HS-27A (cell line): ENCODE data around the gene SNRNP48.

ENCODE experiments used
- DNase-seq: peaks from one replicate; pipeline ENCODE4 v3.0.0-alpha.2; 2012; ENCODE audit warnings: low read depth, missing footprints

SNRNP48 gene

DNA sequence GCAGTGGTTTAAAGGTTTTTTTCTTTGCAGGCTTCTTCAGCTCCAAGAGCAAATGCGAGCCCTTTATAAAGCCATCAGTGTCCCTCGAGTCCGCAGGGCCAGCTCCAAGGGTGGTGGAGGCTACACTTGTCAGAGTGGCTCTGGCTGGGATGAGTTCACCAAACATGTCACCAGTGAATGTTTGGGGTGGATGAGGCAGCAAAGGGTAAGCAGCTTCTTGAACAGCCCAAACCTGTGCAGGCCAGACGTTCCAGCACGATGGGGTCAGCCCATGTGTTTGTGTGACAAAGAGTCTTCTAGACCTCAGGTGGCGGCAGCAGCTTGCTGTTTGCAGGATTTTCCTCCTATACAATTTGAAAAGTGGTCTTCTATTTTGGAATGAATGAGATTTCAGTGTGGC is 30.8 kb upstream of the SNRNP48 start:
- DNase-seq = no peak

DNA sequence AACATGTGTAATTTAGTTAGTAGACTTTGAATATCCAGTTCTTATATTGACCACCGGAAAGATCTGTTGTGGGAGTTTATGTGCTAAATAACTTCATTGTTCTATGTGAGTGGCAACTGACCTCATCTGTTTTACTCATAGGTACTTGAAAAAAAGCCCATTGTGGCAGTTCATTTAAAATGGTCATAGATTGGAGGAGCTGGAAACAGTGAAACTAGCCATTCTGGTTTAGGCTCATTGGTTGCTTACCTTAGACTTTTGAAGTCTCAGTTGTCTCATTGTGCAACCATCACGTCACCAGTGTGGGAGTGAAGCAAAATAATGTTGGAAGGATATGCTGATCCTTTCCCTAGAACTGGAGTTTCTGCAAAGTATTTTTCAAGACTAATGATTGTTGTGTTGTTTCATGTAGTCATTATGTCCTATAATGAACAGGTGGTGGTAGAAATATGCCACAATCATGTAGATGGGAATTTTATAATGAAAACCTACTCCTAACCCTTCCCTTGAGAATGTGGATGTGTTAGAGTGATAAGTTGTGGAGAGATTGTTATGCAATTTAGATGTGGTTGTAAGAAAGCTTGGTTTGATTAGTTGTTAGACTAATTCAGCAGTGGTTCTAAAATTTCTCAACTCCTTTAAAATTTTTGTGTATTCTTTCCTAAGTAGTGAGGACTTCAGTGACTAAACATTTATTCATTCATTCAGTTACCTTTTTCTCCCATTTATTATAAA is 30.2 kb upstream of the SNRNP48 start:
- DNase-seq = no peak

DNA sequence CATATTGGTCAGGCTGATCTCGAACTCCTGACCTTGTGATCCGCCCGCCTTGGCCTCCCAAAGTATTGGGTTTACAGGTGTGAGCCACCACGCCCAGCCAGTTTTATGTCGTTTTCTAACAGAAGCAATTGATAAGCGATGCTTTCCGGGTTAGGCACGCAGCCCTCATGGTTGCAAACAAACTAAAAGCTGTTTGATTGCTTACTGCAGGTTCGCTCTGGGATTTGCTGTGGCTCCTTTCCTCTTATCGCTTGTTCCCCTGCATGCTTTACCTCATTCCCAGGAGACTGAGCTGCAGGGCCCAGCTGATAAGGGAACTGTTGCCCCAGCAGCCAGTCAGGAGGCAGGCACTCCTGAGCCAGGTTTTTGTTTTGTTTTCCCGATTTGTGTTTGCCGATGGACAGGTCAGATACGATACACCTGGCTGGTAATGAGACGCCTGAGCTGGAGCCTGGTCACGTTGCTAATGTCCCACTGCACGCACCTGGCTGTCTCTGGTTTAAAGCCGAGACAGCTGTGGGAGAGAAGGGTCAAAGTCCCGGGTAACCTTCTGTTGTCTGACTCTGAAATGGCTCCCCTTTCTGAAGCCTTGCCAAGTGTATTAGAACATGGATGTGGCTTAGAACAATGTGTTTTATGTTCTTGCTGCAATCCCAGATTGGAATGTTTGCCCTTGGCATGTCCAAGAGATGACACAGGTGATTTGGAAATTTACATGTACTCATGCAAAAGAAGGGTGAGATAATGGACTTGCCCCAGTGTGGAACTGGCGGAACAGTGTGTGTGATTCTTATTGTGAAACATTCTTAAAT is 28.6 kb upstream of the SNRNP48 start:
- no peak for DNase-seq

DNA sequence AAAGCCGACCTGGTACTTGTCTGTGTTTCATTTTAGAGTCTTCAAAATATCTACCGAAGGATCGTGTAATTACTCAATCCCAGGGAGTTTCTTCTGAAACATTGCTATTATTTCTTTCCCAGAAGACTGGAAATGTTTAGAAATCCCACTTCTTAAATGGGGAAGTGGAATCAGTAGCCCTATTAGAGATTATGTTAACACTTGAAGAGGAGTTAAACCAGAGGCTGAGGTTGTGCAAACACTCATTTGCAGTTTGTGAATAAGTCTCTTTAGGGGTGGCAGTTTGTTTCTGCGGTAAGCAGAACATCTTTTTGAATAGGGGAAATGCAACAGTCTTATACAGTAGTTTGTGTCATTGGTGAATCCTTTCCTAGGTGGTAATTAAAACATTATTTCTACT is 27.2 kb upstream of the SNRNP48 start:
- DNase-seq = no peak

DNA sequence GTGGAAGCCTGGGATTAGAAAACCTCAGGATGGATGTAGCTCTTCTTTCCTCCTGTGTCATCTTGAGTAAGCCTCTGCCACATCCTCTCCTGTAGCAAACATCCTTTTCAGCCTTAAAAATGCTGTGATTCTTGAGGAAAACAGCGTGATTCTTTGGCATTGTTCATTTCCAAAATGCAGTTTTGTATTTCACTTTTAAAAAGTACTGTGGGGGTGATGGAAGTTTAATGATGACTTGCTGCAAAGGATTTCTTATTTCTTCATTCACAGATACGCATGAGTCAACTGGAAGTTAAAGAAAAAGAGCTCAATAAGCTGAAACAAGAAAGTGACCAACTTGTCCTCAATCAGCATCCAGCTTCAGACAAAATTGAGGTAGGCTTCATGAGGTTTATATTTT is 23.9 kb upstream of the SNRNP48 start:
- no peak for DNase-seq

DNA sequence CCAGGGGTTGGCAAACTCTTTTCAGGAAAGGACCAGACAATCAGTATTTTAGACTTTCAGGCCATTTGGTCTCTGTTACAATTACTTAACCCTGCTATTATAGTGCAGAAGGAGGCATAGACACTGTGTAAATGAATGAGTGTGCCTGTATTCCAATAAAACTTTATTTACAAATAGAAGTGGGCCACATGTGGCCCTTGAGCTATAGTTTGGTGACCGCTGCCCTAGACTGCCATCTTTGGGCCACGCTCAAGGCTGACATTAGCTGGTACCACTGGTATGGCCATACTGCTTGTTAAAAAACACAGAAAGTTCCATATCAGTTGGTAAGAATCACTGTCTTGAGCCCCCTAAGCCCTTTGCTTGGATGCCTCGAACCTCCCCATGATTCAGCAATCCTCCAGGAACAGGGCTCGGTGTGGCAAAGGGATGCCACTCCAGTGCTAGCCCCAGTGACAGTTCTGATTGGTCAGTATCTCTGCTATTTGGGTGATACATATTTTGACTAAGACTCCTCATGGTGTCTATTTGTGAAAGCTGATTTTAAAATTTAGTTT is 23.3 kb upstream of the SNRNP48 start:
- no peak for DNase-seq

DNA sequence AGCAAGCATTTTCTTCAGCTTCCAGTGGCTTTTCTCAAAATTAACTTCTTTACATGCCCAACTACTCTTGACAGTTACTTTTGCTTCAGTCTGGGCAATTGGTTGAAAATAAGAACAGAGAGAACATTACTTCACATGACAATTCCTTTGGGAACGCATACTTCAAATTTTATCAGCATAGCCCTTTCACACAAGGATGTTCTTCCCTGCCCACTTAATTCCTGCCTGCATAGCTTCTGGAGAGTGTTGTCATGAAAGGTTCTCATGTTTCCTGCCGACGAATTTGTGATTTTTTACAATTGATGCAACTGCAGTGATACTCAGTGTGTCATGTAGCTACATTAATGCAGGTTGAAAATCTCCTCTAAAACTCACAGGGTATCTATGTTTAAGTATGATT is 22.0 kb upstream of the SNRNP48 start:
- DNase-seq = no peak

DNA sequence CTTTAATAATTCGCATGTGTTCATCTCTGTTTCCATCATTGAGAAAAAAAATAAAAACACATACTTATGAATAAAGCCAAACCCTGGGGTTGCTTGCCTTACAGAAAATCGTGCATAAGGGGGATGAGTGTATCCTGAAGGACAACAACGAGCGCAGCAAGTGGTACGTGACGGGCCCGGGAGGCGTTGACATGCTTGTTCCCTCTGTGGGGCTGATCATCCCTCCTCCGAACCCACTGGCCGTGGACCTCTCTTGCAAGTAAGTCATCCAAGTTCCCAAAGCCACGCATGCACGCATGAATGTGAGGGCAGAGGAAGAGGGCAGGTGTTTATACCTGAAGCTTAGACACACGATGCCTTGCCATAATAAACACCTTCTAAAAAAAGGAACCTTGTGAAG is 20.9 kb upstream of the SNRNP48 start:
- DNase-seq = no peak

DNA sequence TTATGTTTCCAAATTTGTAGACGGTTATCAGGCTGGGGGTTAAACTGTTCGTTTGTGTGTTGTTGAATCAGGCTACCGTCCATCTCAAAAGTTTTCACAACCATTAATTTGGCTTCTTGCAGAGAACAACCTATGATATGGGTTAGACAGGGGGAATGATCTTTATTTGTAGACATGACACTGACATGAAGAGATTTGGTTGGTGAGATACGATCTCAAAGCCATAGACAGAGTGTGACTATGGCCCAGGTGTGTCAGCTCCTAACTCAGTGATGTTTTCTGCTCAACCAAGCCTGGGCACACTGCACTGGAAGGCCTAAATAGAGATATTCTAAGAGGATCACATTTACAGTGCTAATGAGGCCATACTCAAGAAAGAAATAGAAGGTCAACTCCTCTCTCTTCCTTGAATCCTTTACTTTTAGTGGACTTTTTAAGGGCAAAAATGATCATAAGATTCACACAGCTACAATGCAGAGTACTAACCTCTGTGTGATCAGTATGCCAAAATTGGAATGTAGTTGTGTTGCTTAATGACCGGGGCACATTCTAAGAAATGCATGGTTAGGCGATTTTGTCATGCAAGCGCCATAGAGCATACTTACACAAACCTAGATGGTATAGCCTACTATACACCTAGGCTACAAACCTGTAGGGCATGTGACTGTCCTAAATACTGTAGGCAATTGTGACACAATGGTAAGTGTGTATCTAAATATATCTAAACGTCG is 17.6 kb upstream of the SNRNP48 start:
- DNase-seq = no peak

DNA sequence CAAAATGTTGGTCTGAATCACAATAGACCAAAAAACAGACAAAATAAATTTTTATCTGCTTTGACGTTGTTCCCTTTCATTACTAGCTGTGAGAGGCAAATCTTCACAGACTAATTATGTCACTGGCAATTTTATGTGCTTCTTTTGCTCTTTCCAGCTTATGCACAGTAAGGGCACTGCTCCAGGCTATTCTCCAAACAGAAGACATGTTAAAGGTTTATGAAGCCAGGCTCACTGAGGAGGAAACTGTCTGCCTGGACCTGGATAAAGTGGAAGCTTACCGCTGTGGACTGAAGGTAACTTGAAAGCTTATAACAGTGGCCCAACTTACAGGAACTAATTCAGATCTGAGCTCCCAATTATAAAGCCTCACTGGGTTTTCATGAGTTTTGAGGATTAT is 15.5 kb upstream of the SNRNP48 start:
- no peak for DNase-seq

DNA sequence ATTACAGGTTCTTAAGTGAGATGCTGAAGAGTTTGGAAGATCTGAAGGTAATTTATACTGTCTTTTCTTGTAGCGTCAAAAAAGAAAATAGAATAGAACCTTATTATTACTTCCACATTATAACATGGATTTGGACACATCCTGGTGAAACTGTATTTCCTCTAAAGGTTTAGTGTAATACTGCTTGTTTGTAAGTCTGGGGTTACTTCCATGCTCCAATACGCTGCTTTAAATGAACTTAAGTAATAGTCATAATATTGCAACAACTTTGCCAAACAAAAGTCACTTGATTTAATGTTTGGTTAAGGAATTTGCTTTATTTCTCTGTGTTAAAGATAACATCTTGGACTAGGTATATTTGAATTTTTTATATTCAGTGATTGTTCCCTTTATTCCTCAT is 11.5 kb upstream of the SNRNP48 start:
- no peak for DNase-seq

DNA sequence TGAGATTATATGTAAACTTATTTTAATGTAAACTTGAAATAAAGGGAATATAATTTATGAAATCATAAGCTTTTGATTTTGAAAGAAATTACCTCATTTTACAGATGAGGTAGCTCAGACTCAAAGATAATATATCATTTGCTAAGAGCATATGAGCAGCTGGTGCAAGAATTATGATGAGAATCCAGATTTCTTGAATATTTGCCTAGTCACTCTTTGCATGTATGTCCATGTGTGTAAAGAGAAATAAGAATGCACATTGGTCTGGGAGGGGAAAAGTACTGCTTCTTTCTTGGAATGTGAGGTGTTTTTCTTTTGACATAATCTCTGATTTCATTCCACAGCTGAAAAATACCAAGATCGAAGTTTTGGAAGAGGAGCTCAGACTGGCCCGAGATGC is 11.1 kb upstream of the SNRNP48 start:
- DNase-seq = no peak

DNA sequence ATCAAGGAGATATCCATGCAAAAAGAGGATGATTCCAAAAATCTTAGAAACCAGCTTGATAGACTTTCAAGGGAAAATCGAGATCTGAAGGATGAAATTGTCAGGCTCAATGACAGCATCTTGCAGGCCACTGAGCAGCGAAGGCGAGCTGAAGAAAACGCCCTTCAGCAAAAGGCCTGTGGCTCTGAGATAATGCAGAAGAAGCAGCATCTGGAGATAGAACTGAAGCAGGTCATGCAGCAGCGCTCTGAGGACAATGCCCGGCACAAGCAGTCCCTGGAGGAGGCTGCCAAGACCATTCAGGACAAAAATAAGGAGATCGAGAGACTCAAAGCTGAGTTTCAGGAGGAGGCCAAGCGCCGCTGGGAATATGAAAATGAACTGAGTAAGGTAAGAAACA is 10.1 kb upstream of the SNRNP48 start:
- DNase-seq = no peak

DNA sequence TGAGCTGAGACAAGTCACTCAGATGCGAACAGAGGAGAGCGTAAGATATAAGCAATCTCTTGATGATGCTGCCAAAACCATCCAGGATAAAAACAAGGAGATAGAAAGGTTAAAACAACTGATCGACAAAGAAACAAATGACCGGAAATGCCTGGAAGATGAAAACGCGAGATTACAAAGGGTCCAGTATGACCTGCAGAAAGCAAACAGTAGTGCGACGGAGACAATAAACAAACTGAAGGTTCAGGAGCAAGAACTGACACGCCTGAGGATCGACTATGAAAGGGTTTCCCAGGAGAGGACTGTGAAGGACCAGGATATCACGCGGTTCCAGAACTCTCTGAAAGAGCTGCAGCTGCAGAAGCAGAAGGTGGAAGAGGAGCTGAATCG is 9.5 kb upstream of the SNRNP48 start:
- DNase-seq = no peak

DNA sequence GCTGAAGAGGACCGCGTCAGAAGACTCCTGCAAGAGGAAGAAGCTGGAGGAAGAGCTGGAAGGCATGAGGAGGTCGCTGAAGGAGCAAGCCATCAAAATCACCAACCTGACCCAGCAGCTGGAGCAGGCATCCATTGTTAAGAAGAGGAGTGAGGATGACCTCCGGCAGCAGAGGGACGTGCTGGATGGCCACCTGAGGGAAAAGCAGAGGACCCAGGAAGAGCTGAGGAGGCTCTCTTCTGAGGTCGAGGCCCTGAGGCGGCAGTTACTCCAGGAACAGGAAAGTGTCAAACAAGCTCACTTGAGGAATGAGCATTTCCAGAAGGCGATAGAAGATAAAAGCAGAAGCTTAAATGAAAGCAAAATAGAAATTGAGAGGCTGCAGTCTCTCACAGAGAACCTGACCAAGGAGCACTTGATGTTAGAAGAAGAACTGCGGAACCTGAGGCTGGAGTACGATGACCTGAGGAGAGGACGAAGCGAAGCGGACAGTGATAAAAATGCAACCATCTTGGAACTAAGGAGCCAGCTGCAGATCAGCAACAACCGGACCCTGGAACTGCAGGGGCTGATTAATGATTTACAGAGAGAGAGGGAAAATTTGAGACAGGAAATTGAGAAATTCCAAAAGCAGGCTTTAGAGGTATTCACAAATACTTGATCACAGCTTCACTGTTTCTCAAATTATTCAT is 8.9 kb upstream of the SNRNP48 start:
- no peak for DNase-seq

DNA sequence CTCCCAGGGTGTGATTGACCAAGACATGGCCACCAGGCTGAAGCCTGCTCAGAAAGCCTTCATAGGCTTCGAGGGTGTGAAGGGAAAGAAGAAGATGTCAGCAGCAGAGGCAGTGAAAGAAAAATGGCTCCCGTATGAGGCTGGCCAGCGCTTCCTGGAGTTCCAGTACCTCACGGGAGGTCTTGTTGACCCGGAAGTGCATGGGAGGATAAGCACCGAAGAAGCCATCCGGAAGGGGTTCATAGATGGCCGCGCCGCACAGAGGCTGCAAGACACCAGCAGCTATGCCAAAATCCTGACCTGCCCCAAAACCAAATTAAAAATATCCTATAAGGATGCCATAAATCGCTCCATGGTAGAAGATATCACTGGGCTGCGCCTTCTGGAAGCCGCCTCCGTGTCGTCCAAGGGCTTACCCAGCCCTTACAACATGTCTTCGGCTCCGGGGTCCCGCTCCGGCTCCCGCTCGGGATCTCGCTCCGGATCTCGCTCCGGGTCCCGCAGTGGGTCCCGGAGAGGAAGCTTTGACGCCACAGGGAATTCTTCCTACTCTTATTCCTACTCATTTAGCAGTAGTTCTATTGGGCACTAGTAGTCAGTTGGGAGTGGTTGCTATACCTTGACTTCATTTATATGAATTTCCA is 4.6 kb upstream of the SNRNP48 start:
- DNase-seq = no peak

DNA sequence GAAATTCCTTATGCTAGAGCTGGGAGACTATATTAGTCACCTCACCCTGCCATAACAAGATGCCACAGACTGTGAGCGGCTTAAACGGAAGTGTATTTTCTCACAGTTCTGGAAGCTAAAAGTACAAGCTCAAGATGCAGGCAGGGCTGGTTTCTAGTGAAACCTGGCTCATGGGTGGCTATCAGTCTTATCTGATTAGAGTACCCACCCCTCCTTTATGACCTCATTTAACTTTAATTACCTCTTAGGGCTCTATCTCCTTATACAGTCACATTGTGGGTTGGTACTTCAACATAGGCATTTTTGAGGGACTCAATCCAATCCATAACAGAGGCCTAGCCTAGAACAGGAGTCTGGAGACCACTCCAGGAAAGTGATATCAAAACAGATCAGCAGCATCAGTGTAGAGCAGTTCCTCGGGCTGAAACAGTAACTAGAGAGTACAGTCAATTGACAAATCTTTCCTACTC is 2.3 kb upstream of the SNRNP48 start:
- no peak for DNase-seq

DNA sequence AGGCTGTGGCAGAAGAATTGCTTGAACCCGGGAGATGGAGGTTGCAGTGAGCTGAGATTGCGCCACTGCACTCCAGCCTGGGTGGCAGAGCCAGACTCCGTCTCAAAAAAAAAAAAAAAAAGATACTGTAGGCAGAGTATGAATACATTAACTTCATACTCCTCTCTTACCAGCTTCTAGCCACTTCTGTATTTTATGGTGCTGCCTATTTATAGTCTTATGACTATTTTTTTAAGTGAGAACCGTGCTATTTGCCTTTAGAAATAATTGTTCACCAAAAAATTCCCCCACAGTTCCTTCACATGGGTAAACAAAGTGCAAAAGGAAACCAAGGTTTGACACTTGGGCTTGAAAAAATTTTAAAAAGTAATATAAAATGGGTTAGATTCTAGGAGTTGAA is 1.5 kb upstream of the SNRNP48 start:
- DNase-seq = no peak

DNA sequence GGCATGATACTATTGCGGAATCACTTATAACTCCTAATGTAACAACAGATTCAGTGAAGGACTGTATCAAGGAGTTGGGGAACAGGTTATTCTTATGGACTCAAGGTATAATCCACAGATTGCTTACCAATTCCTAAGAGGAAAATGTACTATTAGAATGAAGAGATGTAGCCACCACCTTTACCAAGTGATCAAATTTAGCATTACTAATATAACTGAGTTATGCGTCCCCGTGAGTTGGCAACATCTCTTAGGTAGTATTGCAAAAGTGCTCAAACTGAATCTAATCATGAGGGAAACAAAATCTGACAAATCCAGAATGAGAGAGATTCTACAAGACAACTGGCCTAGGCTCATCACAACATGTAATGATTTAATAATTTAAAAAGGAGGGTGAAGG is 777 bp upstream of the SNRNP48 start:
- DNase-seq = no peak

DNA sequence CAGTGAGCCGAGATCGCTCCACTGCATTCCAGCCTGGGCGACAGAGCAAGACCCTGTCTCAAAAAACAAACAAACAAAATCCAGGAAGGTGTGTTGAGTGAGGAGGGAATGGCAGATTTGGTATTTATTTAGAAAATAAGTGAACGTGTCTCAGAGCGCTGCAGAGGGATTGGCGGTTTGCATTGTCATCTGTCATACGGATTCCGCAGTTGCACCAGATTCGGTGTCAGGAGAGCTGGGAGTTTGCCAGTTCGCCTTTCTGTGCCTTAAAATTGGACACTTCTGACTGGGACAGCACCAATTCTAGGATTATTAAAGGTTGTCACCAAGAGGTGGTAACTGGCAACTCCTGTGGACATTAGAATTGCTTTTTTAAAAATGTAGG is 912 bp downstream of the SNRNP48 start:
- no peak for DNase-seq

DNA sequence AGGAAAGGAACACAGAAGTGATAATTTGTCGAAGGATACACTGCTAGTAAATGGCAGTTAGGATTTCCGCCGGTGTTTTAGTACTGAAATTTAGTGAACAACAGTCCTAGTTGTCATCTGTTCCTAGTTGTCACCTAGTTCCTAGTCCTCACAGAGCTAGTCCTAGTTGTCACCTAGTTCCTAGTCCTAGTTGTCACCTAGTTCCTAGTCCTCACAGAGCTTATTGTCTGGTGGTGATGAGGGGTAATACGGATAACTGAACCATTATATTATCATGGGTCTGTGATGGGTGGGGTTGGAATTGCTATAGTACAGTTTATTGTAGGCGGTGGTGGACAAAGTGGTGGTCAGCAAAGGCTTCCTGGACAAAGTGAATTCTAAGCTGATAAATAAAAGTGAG is 1.8 kb downstream of the SNRNP48 start:
- DNase-seq = no peak

DNA sequence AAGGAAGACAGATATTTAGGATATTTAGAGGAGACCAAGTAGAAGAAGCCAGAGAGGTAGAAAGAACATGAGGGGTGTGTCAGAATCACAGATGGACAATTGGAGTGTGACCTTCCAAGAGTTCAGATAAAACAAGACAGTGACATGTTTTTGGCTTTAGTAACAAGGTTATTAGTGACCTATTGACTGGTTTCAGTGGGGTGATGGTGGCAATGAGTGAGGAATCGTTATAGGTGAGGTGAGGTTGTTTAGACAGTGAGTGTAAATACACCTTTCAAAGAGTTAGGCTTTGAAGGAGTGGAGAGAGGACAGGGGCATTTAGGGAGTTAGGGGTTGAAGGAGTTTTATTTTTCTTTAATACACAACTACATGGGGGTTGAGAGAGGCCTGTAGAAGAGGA is 3.2 kb downstream of the SNRNP48 start:
- no peak for DNase-seq
